HG02610 (cell line): ENCODE data around the gene CRYBB1.
"Not testable (repeated sequence)": the region's sequence is repeated elsewhere in the genome, so short reads cannot be mapped to it uniquely, and the experiment has no call there.

ENCODE experiments used
- ATAC-seq: cut with Tn5 transposase; IDR thresholded peaks from one replicate; pipeline ENCODE4 v1.9.1; 2021; ENCODE audit warnings: mild to moderate bottlenecking, moderate library complexity; ENCODE audit not compliant: unreplicated experiment

Gene CRYBB1

DNA sequence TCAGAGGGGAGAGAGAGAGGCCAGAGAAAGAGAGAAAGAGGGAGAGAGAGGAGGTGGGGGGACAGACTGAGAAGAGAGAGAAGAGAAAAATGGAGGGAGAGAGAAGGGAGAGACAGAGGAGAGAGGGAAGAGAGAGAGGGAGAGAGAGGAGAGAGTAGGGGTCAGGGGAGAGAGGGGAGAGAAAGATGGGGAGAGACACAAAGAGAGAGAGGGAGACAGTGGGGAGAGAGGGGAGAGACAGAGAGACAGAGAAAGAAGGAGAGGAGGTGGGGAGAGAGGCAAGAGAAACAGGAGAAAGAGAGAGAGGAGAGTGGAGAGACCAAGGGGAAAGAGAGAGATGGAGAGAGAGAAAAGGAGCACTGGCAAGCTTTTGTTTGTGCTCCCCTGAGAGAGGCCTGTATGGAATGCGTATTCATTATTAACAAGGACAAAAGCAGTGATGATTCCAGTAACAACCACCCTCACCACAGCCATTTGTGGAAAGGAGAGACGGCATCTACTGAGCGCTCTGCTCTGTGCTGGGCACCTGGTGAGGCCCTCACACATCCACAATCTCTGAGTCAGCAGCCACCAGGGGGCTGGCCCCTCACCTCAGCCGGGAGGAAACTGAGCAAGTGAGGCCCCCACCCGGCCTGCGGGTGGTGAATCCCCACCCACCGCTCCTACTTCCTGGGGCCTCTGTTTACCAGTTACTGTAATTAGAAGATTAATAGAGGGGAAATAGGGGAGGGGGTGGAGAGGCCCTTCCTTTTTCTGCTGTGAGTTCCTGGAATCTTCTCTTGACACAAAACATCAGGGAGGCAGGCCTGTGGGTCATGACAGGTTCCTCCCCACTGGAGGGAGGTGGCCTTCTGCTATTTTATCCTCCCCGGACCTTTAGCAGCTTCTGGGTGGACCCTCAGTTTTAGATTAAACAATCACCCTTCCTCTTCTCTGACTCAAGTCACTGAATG is 24.9 kb upstream of the CRYBB1 start:
- ATAC-seq: no peak

DNA sequence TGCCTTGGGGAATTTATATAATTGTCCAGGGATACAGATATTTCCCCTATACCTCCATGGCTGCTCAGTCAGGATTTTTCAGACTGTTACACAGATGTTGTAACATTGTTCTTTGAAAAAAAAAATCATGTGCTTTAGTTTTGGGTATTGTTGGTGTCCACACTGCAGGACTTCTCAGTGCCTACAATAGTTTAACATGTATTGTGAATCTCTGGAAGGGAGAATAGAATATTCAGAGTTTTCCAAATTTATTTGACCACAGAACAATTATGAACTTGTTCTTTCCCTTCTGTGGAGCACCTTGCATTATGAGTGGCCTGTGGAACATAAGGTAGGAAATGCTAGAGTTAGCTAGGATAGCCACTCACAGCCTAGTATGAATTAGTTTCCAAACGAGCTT is 18.5 kb upstream of the CRYBB1 start:
- ATAC-seq: no peak

DNA sequence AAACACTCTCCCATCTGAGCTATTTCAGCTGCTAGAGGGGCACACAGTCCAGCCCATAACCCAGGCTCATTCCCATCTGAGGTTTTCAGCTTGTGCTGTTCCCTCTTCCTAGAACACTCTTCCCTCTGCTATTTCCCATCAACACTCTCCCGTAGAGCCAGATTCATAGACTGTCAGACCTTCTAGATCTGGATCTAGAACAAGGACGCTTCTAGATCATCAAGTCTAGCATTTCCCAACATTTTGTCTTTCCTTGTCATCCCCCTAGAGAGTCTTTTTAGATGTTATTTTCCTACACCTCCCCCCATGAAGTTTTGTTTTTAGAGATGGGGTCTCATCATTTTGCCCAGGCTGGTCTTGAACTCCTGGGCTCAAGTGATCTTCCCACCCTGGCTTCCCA is 17.3 kb upstream of the CRYBB1 start:
- no peak for ATAC-seq

DNA sequence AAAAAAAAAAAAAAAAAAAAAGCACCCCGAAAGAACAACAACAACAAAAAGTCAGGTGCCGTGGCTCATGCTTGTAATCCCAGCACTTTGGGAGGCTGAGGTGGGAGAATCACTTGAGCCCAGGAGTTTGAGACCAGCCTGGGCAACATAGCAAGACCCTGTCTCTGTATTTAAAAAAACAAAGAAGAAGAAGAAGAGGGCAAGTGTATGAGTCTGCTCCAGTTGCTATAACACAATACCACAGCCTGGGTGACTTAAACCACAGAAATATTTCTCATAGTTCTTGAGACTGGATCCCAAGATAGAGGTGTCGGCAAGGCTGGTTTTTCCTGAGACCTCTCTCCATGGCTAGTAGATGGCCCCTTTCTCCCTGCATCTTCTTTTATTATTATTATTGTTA is 16.4 kb upstream of the CRYBB1 start:
- no peak for ATAC-seq

DNA sequence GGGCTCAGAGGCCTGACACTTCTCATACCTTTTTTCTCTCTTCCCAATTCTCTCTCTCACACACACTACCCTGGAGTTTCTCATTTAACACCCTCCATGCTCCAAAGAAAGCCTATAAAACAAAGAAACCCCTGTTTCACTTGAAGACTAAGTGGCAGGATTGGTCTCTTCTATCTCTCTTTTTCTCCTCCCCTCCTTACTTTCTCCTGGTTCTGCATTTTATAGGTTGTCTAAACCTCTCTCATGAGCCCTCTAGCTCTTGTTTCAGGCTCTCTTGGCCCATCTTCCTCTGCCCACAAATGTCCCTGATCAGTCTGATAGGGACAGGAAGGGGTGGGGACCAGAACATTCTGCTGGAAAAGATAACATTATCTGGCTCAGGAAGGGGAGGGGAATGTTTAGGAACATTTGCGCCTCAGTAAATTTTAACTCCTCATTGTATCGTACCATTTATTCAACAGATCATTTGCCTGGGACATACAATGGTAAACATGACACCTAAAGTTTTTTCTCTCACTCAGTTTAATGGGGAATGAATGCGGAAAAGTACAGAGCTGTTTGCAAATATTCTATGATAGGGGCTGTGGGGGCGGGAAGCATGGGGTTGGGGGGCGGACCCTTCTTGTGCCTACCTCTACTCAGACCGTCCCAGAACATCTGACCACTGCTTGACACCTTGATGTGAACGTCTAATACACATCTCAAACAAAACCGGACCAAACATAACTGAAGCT is 14.8 kb upstream of the CRYBB1 start:
- ATAC-seq: no peak

DNA sequence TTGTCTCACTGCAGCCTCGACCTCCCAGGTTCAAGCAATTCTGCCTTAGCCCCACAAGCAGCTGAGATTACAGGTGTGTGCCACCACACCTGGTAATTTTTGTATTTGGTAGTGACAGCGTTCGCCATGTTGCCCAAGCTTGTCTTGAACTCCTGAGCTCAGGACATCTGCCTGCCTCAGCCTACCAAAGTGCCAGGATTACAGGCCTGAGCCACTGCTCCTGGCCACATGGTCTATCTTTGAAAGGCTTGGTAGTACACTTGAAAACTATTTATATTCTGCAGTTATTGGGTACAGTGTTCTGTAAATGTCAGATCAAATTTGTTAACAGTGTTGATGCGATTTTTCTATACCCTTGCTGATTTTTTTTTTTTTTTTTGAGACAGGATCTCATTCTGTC is 13.5 kb upstream of the CRYBB1 start:
- no peak for ATAC-seq

DNA sequence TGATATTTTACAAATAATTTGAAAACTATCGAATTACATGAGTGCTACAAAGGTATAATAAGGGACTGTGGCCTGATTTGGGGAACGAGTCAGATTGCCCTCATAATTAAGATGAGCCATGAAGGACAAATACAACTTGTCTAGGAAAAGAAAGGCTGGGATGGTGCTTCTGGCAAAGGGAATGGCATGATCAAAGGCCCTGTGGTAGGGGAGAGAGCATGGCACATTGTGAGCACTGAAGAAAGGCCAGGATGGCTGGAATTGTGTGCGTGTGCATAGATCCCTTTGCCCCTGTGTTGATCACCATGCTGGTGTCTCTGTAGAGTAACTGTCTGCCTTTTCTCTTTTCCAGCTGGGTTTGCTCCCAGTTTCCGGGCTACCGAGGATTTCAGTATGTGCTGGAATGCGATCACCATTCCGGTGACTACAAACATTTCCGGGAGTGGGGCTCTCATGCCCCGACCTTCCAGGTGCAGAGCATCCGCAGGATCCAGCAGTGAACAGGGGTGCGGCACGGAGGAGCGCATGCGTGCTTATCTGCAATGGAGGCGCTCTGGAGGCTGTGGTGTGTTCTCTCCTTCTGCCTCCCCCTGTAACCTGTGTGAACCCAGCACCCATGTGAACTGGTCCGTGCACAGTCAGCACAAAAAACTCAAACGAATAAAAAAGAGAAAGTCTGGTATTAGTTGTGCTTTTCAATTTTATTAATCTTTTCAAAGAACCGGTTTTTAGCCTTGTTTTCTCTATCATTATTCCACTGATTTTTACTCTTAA is 12.3 kb upstream of the CRYBB1 start:
- ATAC-seq: no peak

DNA sequence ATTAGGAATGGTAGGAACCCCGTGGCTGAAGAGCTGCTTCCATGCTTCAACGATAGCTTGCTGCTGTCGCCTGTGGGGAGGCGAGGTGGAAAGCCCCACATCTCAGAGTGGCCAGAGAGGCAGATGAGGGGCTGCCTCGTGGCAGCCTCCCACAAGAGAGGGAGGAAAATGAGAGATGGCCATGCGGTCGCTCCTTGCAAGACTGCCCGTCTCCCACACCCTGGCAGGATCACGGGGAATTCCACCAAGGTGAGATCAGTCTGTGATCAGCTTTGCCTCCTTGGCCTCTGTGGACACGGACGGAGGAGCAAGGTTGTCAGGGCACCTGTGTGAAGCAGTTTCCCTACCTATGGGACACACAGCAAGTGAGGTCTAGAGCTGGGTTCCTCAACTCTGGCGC is 7.0 kb upstream of the CRYBB1 start:
- no peak for ATAC-seq

DNA sequence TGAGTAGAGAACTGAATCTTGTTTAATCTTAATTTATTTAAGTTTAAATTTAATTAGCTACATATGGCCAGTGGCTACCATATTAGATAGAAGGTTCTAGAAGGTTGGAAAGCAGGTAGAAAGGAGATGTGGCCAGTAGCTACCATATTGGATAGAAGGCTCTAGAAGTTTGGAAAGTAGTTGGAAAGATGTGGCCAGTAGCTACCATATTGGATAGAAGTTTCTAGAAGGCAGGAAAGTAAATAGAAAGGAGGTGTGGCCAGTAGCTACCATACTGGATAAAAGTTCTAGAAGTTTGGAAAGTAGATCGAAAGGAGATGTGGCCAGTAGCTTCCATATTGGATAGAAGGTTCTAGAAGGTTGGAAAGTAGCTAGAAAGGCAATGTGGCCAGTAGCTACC is 6.2 kb upstream of the CRYBB1 start:
- no peak for ATAC-seq

DNA sequence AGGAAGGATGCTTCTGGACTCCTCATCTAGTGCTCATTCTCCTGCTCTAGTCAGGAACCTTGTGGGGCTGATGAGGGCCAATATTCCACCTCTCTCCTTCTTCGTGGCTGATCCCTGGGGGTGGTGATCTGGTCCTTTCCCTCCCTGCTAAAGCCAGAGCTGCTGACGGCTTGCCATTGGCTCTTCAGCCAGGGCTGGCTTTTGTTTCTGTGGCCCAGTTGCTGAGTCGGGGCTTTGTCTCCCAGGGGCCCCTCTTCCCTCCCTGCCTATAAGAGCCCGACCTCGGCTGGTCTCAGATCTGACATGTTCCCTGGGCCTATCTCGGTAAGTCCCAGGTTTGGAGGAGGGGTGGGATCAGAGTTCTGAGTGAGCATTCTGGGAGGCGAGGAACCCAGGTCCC is 3.8 kb upstream of the CRYBB1 start, which contains the start of gene CRYBA4:
Gene CRYBA4 (plus strand): TSS at position 301 of the 400 bp plus-strand sequence. CDS start 634 bp downstream, outside the sequence.
- no peak for ATAC-seq

DNA sequence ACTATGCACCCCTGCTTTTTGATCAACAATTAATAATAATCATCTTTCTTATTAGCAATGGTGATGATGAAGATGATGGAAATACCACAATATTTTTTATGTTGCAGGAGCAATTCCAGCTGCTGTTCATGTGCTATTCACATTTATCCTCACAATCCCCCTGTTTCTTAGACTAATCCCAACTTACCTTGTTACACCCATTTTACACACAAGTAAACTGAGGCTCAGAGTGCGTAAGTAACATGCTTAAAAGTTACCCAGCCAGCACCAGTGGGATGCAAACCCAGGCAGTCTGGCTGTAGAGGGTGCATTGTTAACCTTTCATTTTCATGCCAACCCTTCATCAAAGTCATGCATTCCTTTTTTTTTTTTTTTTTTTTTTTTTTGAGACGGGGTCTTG is 2.4 kb upstream of the CRYBB1 start:
- no peak for ATAC-seq

DNA sequence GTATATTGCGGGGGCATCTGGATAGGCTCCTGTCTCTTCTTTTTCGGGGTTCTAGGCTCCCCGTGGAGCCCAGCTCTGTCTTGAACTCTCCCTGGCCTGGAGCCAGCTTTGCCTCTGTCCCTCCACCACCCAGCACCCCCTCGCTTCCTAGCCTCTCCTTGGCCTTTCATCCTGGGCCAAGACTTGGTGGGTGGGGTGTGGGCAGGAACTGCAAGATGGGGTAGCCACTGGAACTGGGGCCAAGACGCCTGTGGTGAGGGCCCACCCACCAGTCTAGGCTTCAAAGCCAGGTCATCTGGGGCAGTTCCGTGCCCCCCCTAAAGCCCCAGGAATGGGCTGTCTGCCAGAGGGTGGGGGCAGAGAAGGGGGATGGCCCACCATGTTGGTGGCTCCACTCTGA is 1.7 kb upstream of the CRYBB1 start:
- no peak for ATAC-seq

DNA sequence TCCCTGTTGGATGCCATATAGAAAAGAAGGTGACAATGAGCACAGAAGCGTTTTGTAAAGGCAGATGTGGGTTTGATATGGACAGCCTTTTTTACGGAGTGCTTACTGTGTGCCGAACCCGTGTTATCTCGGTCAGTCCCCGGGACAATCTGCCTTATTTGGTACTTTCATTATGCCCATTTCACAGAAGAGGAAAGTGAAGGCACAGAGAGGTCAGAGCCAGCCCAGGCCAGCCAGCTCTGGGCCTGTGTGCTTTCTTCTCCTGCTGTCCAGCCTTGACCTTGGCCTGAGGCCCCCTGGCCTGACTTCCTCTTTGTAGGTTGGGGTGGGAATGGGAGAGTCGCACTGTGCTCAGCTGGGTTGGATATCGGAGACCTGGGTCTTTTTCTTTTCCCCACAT is 628 bp upstream of the CRYBB1 start:
- ATAC-seq: no peak

DNA sequence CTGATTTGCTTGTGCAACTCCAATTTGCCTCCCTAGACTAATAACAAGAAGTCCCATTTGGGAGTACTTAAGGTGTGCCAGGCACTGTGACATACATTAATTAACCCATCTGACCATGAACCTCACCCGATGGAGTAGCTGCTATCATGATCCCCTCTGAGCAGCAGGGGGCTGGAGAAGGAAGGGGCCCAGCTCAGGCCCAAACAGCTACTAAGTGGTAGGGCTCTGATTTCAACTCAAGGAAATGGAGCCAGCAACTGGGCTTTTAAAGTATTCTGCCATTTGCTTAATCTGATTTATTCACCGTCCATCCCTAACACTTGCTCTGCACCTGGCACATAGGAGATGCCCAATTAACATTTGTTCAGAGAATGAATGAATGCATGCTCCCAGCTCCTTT is 1.2 kb downstream of the CRYBB1 start:
- no peak for ATAC-seq

DNA sequence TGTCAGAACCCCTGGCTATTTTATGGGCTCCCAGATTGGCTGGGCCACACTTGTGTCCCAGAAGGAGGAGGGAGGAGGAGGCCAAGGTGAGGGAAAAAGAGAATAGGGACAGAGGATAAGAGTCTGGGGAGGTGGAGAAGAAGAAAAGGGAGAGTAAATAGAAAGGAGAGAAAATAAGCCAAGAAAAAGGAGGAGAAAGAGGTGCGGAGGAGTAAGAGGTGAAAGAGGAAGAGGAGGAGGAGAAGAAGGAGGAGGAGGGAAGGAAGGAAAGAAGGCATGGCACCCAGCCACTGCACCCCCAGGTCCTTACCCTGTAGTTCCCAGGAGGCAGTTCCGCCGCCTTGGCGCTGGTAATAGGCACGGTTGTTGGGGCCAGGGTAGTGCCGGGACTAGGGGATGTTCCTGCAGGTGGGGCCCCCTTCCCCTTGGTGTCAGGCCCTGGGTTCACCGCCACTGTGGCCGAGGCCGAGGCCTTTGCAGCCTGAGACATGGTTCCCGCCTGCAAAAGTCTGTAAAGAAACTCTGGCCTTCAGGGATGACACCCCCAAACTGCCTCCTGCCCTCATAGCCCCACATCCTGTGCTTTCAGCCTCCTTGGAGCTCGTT is 1.9 kb downstream of the CRYBB1 start:
- ATAC-seq: no peak

DNA sequence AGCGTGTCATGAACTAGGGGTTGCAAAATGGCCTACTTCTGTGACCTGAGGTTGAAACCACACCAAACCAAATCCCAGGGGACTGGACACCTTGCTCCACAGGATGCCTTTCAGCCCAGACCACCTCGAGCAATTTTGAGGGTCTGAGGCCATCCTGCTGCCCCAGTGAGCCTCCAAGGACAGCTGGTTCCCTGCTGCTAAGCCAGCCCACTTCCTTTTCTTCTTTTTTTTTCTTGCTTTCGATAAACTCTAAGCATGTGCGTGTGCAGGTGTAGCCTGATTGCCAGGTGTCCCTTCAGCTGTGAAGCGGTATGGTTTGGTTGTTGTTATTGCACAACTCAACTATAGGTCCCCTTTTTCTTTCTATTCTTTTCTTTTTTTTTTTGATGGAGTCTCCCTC is 2.7 kb downstream of the CRYBB1 start:
- no peak for ATAC-seq

DNA sequence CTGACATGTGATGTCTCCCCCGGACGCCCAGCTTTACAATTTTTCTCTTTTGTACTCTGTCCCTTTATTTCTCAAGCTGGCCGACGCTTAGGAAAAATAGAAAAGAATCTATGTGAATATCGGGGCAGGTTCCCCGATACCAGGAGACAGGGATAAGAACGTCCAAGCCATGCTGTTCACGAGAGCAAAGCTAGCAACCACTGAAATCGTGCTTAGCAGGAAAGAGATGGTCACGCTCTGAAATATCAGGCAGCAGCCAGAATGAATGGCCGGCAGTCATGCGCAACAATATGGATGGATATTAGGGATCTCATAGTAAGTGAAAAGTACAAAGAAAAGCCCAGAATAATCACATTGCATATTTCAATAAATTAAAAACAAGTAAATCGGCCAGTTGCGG is 3.5 kb downstream of the CRYBB1 start:
- ATAC-seq: no peak

DNA sequence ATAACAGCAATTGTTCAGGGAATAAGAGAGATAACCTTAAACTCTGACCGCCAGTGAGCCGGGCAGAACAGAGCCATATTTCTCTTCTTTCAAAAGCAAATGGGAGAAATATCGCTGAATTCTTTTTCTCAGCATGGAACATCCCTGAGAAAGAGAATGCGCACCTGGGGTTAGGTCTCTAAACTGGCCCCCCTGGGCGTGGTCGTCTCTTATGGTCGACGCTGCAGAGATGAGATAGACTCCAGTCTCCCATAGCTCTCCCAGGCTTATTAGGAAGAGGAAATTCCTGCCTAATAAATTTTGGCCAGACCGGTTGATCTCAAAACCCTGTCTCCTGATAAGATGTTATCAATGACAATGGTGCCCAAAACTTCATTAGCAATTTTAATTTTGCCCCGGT is 4.1 kb downstream of the CRYBB1 start:
- ATAC-seq: not testable (repeated sequence)

DNA sequence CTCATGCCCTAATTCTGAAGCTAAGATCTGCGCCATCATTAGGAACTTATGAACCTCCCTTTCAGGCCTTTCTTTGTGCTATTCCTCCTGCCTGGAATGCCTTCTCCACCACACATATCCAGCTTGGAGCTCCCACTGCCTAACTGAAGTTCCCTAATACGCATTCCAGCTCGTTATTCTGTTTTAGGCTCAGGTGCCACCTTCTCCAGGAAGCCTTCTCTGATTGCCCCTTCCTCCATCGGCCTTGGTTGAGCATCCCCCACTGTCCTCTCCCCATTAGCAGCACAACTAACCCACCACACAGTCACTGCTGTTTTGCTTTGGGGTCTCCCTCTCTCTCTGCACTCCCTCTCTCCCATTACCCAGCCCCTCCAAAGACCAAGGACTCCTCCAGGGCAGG is 5.2 kb downstream of the CRYBB1 start:
- ATAC-seq: no peak

DNA sequence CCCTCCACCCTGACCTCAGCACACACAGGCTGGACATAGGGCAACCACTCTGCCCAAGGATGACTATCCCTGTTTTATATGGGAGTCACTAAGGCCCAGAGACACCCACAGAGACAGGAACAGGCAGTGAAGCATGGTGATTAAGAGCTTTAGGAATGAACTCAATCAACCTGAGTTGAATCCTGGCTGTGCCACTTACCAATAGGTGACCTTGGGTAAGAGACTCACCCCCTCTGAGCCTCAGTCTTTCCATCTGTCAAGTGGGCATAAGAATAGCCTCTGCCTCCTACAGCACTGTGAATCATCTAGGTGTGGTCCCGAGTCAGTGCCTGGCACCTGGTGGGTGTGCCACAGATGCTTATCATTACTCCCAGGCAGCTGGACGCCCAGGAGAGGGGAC is 6.8 kb downstream of the CRYBB1 start:
- ATAC-seq: no peak
